Measurements from ENCODE around the gene SOX6. TPM values are rescaled to one million over a fixed set of nuclear protein-coding genes. Genes with fewer than 3 reads are reported as not detected.

The SOX6 gene
- total and polyA plus RNA-seq, 12 donors: 0.71 to 13.9 (median 6.7) TPM

- Histone ChIP-seq H3K27me3 (no peaks in the 10 kb centered on the region), H3K9me3 (replicated peaks in 1 of 3) (no peaks in the 10 kb centered on the region), H3K27ac (no peak overlapping the region), H3K4me1 (replicated peaks in 1 of 2) (no peaks in the 10 kb centered on the region), H3K4me3 (no peak overlapping the region), H3K36me3 (replicated peaks in 1 of 2) (no peaks in the 10 kb centered on the region)
- TF ChIP-seq POLR2A (IDR thresholded peaks at IDR 0.05) (no peak), CTCF (IDR thresholded peaks at IDR 0.05) (no peak)
- no peak for DNase-seq
- intact Hi-C loops (cut with DNase I): no loop called here
Observed at GRCh38 chr11:16058671-16059070, 297.7 kb downstream of the SOX6 start.

GRCh38 chr11:16052750-16053149 is 303.6 kb downstream of the SOX6 start:
- Histone ChIP-seq H3K4me1 (replicated peaks in 1 of 2) (no peaks in the 10 kb centered on the region), H3K27ac (no peak overlapping the region), H3K4me3 (no peak overlapping the region), H3K27me3 (no peaks in the 10 kb centered on the region), H3K36me3 (replicated peaks in 1 of 2) (no peaks in the 10 kb centered on the region), H3K9me3 (replicated peaks in 1 of 3) (no peaks in the 10 kb centered on the region)
- TF ChIP-seq CTCF (IDR thresholded peaks at IDR 0.05) (no peak), POLR2A (IDR thresholded peaks at IDR 0.05) (no peak)
- intact Hi-C loops (cut with DNase I): no loop called here
- DNase-seq: no peak
- WGBS, 4 donors: 79 to 84% (median 79%) methylated on average over 1 of the region's 1 CpG

- Histone ChIP-seq H3K4me3 (no peak overlapping the region), H3K36me3 (replicated peaks in 1 of 2) (no peaks in the 10 kb centered on the region), H3K27me3 (no peaks in the 10 kb centered on the region), H3K4me1 (replicated peaks in 1 of 2) (no peaks in the 10 kb centered on the region), H3K9me3 (replicated peaks in 1 of 3) (no peaks in the 10 kb centered on the region), H3K27ac (no peak overlapping the region)
- TF ChIP-seq POLR2A (IDR thresholded peaks at IDR 0.05): no peak
- TF ChIP-seq CTCF (IDR thresholded peaks at IDR 0.05): no peak
- intact Hi-C loops (cut with DNase I): no loop called here
- no peak for DNase-seq
- WGBS, 4 donors: 77 to 87% (median 81%) methylated on average over 3 to 5 of the region's 5 CpGs
Observed at GRCh38 chr11:16049611-16050010, 306.7 kb downstream of the SOX6 start.

GRCh38 chr11:16047073-16047472 is 309.3 kb downstream of the SOX6 start:
- Histone ChIP-seq H3K9me3 (replicated peaks in 1 of 3) (no peaks in the 10 kb centered on the region), H3K4me1 (replicated peaks in 1 of 2) (no peaks in the 10 kb centered on the region), H3K27me3 (no peaks in the 10 kb centered on the region), H3K36me3 (replicated peaks in 1 of 2) (no peaks in the 10 kb centered on the region), H3K27ac (no peak overlapping the region), H3K4me3 (no peak overlapping the region)
- intact Hi-C loops (cut with DNase I): no loop called here
- WGBS, 4 donors: 80 to 89% (median 83%) methylated on average over 6 of the region's 6 CpGs
- DNase-seq: no peak
- TF ChIP-seq CTCF (IDR thresholded peaks at IDR 0.05): no peak
- TF ChIP-seq POLR2A (IDR thresholded peaks at IDR 0.05): no peak
